ENCODE measurements around the gene PNMT. TPM values are rescaled to one million over a fixed set of nuclear protein-coding genes. Genes with fewer than 3 reads are reported as not detected.

The PNMT gene
- total RNA-seq, 1 experiment from 2014 or later, result 2.4 TPM

DNA sequence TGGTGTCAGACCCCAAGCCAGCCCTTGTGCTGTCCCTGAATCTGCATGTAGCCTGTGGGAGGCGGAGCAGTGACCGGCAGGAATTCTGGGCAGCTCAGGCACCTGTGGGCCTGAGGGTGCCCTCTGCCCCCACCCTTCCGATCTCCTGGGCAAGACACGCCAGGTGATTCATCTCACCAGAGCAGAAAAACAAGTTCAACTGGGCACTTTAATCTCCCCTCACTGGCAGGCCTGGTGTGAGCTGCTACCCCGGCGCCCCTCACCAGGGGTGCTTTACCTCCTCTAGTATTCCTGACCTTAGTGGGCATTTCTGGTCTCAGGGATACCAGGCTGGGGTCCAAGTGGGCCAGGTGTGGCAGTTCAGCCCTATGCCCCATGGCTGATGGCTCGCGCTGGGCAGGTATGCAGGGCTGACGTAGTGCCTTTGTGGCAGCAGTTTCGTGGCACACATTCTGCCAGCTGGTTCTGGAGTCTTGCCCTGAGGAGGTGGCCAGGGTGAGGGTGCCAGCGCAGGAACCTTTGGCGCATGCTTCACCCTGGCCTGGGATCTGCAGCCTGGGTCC lies 37.6 kb downstream of the PNMT start:
- DNase-seq (ENCODE audit: low read depth, low spot score), result no peak
- TF ChIP-seq SIN3A (IDR thresholded peaks at IDR 0.05; ENCODE audit: borderline replicate concordance, insufficient read depth, low read depth, low read length) (no peak), TCF7L2 (IDR thresholded peaks at IDR 0.05; ENCODE audit: low read depth, low read length) (no peak), POLR2AphosphoS5 (IDR thresholded peaks at IDR 0.05; ENCODE audit: low read depth, low read length) (no peak)
- TF ChIP-seq, protein P1, sequence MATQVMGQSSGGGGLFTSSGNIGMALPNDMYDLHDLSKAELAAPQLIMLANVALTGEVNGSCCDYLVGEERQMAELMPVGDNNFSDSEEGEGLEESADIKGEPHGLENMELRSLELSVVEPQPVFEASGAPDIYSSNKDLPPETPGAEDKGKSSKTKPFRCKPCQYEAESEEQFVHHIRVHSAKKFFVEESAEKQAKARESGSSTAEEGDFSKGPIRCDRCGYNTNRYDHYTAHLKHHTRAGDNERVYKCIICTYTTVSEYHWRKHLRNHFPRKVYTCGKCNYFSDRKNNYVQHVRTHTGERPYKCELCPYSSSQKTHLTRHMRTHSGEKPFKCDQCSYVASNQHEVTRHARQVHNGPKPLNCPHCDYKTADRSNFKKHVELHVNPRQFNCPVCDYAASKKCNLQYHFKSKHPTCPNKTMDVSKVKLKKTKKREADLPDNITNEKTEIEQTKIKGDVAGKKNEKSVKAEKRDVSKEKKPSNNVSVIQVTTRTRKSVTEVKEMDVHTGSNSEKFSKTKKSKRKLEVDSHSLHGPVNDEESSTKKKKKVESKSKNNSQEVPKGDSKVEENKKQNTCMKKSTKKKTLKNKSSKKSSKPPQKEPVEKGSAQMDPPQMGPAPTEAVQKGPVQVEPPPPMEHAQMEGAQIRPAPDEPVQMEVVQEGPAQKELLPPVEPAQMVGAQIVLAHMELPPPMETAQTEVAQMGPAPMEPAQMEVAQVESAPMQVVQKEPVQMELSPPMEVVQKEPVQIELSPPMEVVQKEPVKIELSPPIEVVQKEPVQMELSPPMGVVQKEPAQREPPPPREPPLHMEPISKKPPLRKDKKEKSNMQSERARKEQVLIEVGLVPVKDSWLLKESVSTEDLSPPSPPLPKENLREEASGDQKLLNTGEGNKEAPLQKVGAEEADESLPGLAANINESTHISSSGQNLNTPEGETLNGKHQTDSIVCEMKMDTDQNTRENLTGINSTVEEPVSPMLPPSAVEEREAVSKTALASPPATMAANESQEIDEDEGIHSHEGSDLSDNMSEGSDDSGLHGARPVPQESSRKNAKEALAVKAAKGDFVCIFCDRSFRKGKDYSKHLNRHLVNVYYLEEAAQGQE (IDR thresholded peaks at IDR 0.05; ENCODE audit: insufficient read depth in 1 of 2, low read depth in 2 of 2, low read length in 1 of 2), result no peak
- TF ChIP-seq, protein P2, sequence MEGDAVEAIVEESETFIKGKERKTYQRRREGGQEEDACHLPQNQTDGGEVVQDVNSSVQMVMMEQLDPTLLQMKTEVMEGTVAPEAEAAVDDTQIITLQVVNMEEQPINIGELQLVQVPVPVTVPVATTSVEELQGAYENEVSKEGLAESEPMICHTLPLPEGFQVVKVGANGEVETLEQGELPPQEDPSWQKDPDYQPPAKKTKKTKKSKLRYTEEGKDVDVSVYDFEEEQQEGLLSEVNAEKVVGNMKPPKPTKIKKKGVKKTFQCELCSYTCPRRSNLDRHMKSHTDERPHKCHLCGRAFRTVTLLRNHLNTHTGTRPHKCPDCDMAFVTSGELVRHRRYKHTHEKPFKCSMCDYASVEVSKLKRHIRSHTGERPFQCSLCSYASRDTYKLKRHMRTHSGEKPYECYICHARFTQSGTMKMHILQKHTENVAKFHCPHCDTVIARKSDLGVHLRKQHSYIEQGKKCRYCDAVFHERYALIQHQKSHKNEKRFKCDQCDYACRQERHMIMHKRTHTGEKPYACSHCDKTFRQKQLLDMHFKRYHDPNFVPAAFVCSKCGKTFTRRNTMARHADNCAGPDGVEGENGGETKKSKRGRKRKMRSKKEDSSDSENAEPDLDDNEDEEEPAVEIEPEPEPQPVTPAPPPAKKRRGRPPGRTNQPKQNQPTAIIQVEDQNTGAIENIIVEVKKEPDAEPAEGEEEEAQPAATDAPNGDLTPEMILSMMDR (IDR thresholded peaks at IDR 0.05), result no peak
- no peak overlapping the region for H3K4me3 ChIP-seq (ENCODE audit: low read depth in 2 of 2, low read length in 2 of 2)
- no peak for ATAC-seq
- CTCF ChIA-PET, result no interaction called here
- peaks cover 44% of the 10 kb centered on the region for H3K4me1 ChIP-seq (ENCODE audit: control insufficient read depth, insufficient read depth, low read length)
- intact Hi-C loops (cut with micrococcal nuclease; ENCODE audit: unreplicated experiment) (no loop called here), in situ Hi-C loops (cut with HindIII; ENCODE audit: low pct_unique_long_range_greater_than_20kb, low sequenced_read_pairs) (no loop called here)
- BruUV-seq (replicated peaks), result no TSS peak
- H3K27me3 ChIP-seq (ENCODE audit: control insufficient read depth, insufficient read depth, low read length), result no peaks in the 10 kb centered on the region
- no peaks in the 10 kb centered on the region for H3K36me3 ChIP-seq (ENCODE audit: control insufficient read depth, insufficient read depth, low read length)
- no peak overlapping the region for H3K27ac ChIP-seq (ENCODE audit: low read length)
- no peaks in the 10 kb centered on the region for H3K9me3 ChIP-seq (ENCODE audit: control insufficient read depth, insufficient read depth, low read depth, low read length)
- POLR2A ChIA-PET, result interaction anchor here (0.5 kb wide), 1 partner anchor 21 kb away, joined by 4 read pairs; no protein-coding TSS in a partner anchor

DNA sequence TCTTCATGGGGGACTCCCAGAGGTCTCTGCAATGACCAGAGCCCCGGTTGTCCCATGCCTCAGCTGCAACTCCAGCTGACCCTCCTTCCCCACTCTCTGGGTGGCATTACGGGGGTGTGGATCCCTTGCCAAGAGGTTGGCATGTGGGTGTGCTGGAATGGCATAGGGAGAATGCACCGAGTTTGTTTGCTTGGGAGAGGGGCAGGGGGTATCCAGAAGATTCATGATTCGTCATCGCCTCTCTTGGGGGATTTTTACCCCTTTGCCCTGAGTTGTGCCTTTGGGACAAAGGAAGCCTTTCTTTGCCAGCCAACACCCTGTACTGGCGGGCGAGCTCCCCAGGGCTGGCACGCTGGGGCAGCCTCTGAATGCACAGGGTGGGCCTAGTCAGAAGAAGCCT lies 38.1 kb downstream of the PNMT start:
- CTCF ChIA-PET, result no interaction called here

More for the DNA sequence above, 38.1 kb downstream of the PNMT start:
- POLR2A ChIA-PET, result interaction anchor here (0.5 kb wide), 1 partner anchor 21 kb away, joined by 4 read pairs; no protein-coding TSS in a partner anchor
- TF ChIP-seq TCF7L2 (IDR thresholded peaks at IDR 0.05; ENCODE audit: low read depth, low read length) (no peak), POLR2AphosphoS5 (IDR thresholded peaks at IDR 0.05; ENCODE audit: low read depth, low read length) (no peak), SIN3A (IDR thresholded peaks at IDR 0.05; ENCODE audit: borderline replicate concordance, insufficient read depth, low read depth, low read length) (no peak)
- TF ChIP-seq, protein P2 (IDR thresholded peaks at IDR 0.05), result no peak
- TF ChIP-seq, protein P1 (IDR thresholded peaks at IDR 0.05; ENCODE audit: insufficient read depth in 1 of 2, low read depth in 2 of 2, low read length in 1 of 2), result no peak
- Histone ChIP-seq H3K9me3 (ENCODE audit: control insufficient read depth, insufficient read depth, low read depth, low read length) (no peaks in the 10 kb centered on the region), H3K36me3 (ENCODE audit: control insufficient read depth, insufficient read depth, low read length) (no peaks in the 10 kb centered on the region), H3K4me3 (ENCODE audit: low read depth in 2 of 2, low read length in 2 of 2) (no peak overlapping the region), H3K4me1 (ENCODE audit: control insufficient read depth, insufficient read depth, low read length) (peaks cover 39% of the 10 kb centered on the region), H3K27me3 (ENCODE audit: control insufficient read depth, insufficient read depth, low read length) (no peaks in the 10 kb centered on the region), H3K27ac (ENCODE audit: low read length) (no peak overlapping the region)
- intact Hi-C loops (cut with micrococcal nuclease; ENCODE audit: unreplicated experiment), result no loop called here
- ATAC-seq (no peak), DNase-seq (ENCODE audit: low read depth, low spot score) (no peak)
- in situ Hi-C loops (cut with HindIII; ENCODE audit: low pct_unique_long_range_greater_than_20kb, low sequenced_read_pairs), result no loop called here
- no TSS peak for BruUV-seq (replicated peaks)
